Stimulated activated CD4-positive, alpha-beta T cell treated with anti-CD3 and anti-CD28 coated beads, Interleukin-1b, Interleukin-23, amount 100 ng/mL, for 48 hours (primary cell): ENCODE results near the gene TRIM13.
"Not testable (repeated sequence)": the region's sequence is repeated elsewhere in the genome, so short reads cannot be mapped to it uniquely, and the experiment has no call there.

ENCODE experiments used
- DNase-seq: peaks from one replicate; pipeline ENCODE4 v3.0.0-alpha.2; 2020

Gene TRIM13

GRCh38 chr13:49996951-49997895 lies at the start of gene TRIM13:
Gene TRIM13 (plus strand): TSS chr13:49997042. CDS start chr13:50011941, 14,899 bp downstream.
- peak; percentile 78 for DNase-seq

GRCh38 chr13:49948777-49949270 lies 48.0 kb upstream of the TRIM13 start:
- DNase-seq, result not testable (repeated sequence)

GRCh38 chr13:49951754-49952535 lies 44.9 kb upstream of the TRIM13 start:
- DNase-seq, result no peak

DNA sequence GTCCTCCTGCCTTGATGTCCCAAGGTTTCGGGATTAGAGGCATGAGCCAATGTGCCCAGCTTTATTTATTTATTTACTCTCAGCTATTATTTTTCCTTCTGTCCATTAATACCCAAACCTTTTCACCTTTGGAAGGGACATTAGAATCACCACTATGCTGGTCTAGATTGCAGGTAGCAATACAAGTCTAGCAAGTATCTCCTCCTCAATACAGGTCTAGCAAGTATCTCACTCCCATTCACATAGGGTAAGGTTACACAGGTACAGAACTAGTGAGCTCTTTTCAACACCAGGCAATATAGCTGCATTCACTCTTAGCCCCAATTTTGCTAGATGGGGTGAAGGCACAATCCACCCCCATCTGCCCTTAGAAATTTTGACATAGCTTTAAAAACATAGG lies 43.3 kb upstream of the TRIM13 start:
- no peak for DNase-seq

- no peak for DNase-seq
Observed at GRCh38 chr13:49954674-49955455, 42.0 kb upstream of the TRIM13 start.

GRCh38 chr13:49956131-49956530 lies 40.7 kb upstream of the TRIM13 start:
- DNase-seq, result no peak

- no peak for DNase-seq
Observed at GRCh38 chr13:49958321-49958720, 38.5 kb upstream of the TRIM13 start.

DNA sequence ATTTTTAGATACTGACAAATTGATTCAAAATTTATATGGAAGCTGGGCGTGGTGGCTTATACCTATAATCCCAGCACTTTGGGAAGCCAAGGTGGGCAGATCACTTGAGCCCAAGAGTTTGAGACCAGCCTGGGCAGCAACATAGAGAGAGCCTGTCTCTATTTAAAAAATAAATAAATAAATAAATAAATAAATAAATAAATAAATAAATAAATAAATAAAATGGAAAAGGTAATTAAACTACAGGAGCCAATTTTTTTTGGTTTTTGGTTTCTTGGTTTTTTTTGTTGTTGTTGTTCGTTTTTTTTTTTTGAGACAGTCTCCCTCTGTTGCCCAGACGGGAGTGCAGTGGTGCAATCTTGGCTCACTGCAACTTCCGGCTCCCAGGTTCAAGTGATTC lies 29.4 kb upstream of the TRIM13 start:
- no peak for DNase-seq

DNA sequence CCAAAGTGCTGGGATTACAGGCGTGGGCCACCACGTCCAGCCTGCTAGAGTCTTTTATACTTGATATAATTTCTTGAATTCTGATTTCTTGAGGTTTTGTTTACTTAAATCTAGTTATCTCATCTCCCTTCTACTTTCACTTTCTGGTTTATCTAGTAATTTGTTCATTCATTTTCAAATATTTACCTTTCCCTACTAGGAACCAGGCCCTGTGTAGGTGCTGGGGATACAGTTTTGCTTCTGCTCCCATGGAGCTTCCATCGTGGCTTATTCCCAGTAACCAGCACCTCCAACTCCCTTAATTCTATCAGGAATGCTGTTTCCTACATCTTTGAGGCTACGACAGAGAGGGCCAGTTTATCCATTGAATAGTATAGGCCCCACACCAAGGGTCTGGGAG lies 24.1 kb upstream of the TRIM13 start:
- DNase-seq, result no peak

DNA sequence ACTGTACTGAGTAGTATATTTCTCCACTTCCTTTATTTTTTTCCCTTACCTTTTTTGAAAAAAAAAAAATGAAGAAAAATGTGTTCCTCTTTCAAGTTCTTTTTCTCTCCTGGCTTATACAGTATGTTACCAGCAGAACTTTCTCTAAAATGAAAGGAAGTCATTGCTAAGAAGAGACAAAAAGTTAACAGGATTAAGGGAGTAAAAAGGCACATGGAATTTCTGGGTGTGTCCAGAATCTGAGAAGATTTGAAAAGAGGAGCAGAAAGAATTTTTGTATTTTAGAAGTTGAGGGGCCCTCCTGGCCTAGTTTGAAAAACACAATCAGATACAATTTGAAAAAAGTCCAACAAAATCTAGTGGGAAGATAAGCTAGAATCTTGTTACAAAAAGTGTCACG lies 21.0 kb upstream of the TRIM13 start:
- no peak for DNase-seq

GRCh38 chr13:49976314-49977258 lies 20.3 kb upstream of the TRIM13 start:
- DNase-seq, result peak; percentile 67

DNA sequence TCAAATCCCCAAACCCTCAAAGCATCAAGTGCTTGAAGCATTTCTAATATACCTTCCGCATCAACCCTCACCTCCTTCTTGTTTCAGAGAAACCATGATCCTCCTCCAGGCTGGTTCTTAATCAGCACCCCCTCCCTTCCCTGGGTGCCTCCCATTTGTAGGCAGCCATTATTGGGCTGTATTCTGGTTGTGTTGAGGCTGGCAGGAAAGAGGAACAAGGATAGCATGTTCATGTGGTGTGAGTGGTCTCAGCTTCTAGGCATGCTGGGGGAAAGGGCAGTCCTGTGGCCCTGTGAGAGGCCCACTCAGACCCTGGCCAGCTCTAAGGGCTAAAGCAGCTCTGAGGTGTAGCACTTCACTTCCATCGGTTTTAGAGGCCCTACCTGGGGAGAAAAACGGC lies 18.9 kb upstream of the TRIM13 start:
- DNase-seq, result no peak

- no peak for DNase-seq
Observed at GRCh38 chr13:49980266-49980665, 16.6 kb upstream of the TRIM13 start.

DNA sequence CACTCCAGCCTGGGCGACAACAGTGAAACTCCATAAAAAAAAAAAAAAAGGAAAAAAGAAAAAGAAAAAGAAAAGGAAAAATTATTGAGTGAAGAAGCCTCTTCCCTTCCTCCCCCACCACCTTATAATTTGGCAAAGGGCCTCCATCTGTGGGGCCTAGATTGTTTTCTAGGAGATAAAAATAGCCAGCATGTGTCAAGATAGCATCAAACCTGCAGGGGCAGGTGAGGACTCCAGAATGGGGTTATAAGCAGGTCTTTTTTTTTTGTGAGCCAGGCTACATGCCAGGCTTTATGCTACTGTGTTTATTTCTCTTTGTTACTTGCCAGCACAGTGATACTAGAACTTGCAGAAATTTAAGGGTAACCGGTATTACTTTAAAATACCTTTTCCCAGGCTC lies 11.7 kb upstream of the TRIM13 start:
- no peak for DNase-seq

GRCh38 chr13:49986471-49986870 lies 10.4 kb upstream of the TRIM13 start:
- DNase-seq, result no peak

- not testable (repeated sequence) for DNase-seq
Observed at GRCh38 chr13:49990612-49991011, 6.2 kb upstream of the TRIM13 start.

DNA sequence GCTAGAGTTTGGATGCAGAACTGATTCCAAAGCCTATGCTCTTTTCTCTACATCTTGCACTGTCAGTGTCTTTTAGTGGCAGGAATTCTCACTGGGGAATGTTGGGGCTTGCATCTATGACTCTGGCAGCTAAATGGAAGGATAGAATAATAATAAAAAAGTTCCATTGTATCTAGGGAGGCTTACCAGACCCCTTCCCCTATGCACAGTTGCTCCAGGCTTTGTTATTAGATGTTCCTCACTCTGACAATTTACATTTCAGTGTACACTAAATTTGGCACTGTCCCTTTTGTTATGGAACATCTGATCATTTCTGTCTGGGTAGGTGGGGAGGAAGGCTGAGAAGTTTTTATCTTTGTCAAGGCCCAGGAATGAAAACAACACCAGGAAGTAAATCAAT lies 3.7 kb upstream of the TRIM13 start:
- DNase-seq, result no peak

- DNase-seq, result no peak
Observed at GRCh38 chr13:49993666-49994065, 3.2 kb upstream of the TRIM13 start.

- no peak for DNase-seq
Observed at GRCh38 chr13:49995625-49996101, 1.2 kb upstream of the TRIM13 start.

DNA sequence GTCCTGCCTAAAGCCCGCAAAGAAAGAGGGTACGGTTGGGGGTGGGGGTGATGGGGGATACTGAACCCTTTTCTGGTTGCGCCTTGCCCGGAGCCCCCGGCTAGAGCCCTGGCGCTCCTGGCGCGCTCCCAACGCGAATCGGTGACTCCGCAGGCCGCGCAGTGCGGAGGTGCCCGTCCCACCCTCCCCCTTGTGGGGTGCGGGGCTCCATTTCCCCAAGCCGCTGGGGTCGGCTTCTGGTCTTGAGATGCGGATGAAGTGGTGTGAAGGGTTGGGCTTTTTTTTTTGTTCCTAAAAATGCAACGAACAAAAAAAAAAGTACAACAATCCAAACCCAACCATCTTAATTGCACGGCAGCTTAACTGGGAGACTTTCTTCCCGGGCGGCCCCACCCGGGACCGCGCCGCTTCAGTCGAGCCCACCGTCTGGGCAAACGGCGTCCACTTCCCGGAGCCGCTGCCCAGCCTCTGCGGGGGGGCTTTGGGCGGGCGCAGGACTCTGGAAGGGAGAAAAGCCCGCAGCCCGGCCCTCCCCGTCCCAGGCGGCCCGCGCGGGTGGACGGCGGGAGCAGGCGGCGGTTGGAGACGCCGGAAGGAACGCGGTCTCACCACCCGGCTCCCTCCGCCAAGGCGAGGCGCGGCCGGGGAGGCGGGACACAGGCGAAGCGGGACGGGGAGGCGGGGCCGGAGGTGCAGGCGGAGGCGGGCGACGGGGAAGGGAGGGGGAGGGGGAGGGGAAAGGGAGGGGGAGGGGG lies 504 bp upstream of the TRIM13 start:
- DNase-seq, result peak; percentile 88

DNA sequence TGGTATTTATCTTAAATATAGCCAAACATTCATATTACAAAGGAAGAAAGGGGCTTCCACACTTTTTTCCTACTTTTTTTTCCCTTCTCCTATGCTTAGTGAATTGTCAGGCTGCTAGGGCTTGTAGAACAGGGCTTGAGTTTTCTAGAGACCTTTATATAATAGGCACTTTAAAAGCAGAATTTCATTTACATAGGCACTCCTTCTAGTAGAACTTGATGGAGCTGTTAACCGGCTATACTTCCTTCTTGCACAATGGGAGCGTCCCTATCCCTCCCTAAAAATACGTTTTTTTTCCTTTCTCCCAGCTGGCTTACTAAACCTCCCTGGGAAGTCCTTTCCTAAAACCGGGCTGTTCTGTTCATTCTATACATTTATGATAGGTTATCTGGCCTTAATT lies 1.1 kb downstream of the TRIM13 start:
- no peak for DNase-seq
